ENCODE measurements around the gene LGR6. TPM values are rescaled to one million over a fixed set of nuclear protein-coding genes. Genes with fewer than 3 reads are reported as not detected.
"Not testable (repeated sequence)": the region's sequence is repeated elsewhere in the genome, so short reads cannot be mapped to it uniquely, and the experiment has no call there.

Gene LGR6
- total RNA-seq, 1 donor from 2014 or later: 0.53 TPM

GRCh38 chr1:202189918-202190715, 3.5 kb upstream of the LGR6 start:
- intact Hi-C loops (cut with DNase I): loop anchor here (5.0 to 10.0 kb wide), 2 partner anchors 127 to 525 kb away; partner anchors contain the start of gene SYT2

GRCh38 chr1:202191391-202191790, 2.2 kb upstream of the LGR6 start:
- intact Hi-C loops (cut with DNase I); DNase-seq (ENCODE audit: low spot score); ATAC-seq: not testable (repeated sequence)

More at GRCh38 chr1:202189918-202190715, 3.5 kb upstream of the LGR6 start:
- DNase-seq (ENCODE audit: low spot score) (no peak), ATAC-seq (no peak)

GRCh38 chr1:202192770-202193613, 607 bp upstream of the LGR6 start:
- DNase-seq (ENCODE audit: low spot score) (no peak), ATAC-seq (peak; percentile 73)
- intact Hi-C loops (cut with DNase I): no loop called here

GRCh38 chr1:202194328-202194648, 689 bp downstream of the LGR6 start:
- intact Hi-C loops (cut with DNase I): no loop called here
- DNase-seq (ENCODE audit: low spot score): no peak

GRCh38 chr1:202197653-202198365, 4.2 kb downstream of the LGR6 start:
- ATAC-seq (no peak), DNase-seq (ENCODE audit: low spot score) (no peak)
- intact Hi-C loops (cut with DNase I): no loop called here

More at GRCh38 chr1:202194328-202194648, 689 bp downstream of the LGR6 start:
- no peak for ATAC-seq

- intact Hi-C loops (cut with DNase I): no loop called here
- ATAC-seq (no peak), DNase-seq (ENCODE audit: low spot score) (no peak)
These were observed 4.7 kb downstream of the LGR6 start for GRCh38 chr1:202198366-202198724.

GRCh38 chr1:202199040-202199889, 5.7 kb downstream of the LGR6 start:
- ATAC-seq: peak; percentile 23
- intact Hi-C loops (cut with DNase I): no loop called here
- no peak for DNase-seq (ENCODE audit: low spot score)

GRCh38 chr1:202200112-202200548, 6.5 kb downstream of the LGR6 start:
- ATAC-seq: no peak
- intact Hi-C loops (cut with DNase I): no loop called here
- no peak for DNase-seq (ENCODE audit: low spot score)

- DNase-seq (ENCODE audit: low spot score) (no peak), ATAC-seq (no peak)
- intact Hi-C loops (cut with DNase I): no loop called here
These were observed 7.1 kb downstream of the LGR6 start for GRCh38 chr1:202200669-202201068.

GRCh38 chr1:202201266-202201665, 7.7 kb downstream of the LGR6 start:
- ATAC-seq: no peak
- DNase-seq (ENCODE audit: low spot score): no peak
- intact Hi-C loops (cut with DNase I): no loop called here

- intact Hi-C loops (cut with DNase I): no loop called here
- ATAC-seq: no peak
These were observed 8.4 kb downstream of the LGR6 start for GRCh38 chr1:202201971-202202370.

GRCh38 chr1:202202500-202203168, 9.0 kb downstream of the LGR6 start:
- intact Hi-C loops (cut with DNase I): no loop called here
- DNase-seq (ENCODE audit: low spot score) (no peak), ATAC-seq (no peak)

More at GRCh38 chr1:202201971-202202370, 8.4 kb downstream of the LGR6 start:
- no peak for DNase-seq (ENCODE audit: low spot score)

- ATAC-seq (no peak), DNase-seq (ENCODE audit: low spot score) (no peak)
- intact Hi-C loops (cut with DNase I): no loop called here
These were observed 9.8 kb downstream of the LGR6 start for GRCh38 chr1:202203238-202204039.

- ATAC-seq: no peak
These were observed 10.5 kb downstream of the LGR6 start for GRCh38 chr1:202204065-202204464.

GRCh38 chr1:202205523-202206190, 12.1 kb downstream of the LGR6 start:
- ATAC-seq: no peak
- intact Hi-C loops (cut with DNase I): no loop called here
- no peak for DNase-seq (ENCODE audit: low spot score)

More at GRCh38 chr1:202204065-202204464, 10.5 kb downstream of the LGR6 start:
- intact Hi-C loops (cut with DNase I): no loop called here
- no peak for DNase-seq (ENCODE audit: low spot score)

- ATAC-seq (no peak), DNase-seq (ENCODE audit: low spot score) (no peak)
- intact Hi-C loops (cut with DNase I): no loop called here
These were observed 13.7 kb downstream of the LGR6 start for GRCh38 chr1:202207292-202207691.
